Measurements from ENCODE around the gene NPAS3.

The NPAS3 gene

DNA sequence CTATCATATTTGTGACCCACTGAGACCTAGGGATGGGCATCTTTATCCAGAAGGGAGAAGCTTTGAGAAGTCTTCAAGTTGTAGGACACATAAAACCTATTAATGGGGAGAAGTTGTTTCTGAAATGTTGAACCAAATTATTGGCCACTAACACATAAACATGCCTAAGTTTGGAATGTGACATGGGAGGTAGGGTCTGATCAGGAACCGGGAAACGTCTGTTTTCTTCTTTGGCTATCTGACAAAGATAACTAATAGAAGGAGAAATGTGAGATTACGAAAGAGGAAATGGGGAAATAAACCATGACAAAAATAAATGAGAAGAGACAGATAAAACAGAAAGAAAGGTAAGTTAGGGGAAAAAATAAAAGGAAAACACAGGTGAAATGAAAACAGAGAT lies 586.9 kb downstream of the NPAS3 start:
- TF ChIP-seq, protein P1, sequence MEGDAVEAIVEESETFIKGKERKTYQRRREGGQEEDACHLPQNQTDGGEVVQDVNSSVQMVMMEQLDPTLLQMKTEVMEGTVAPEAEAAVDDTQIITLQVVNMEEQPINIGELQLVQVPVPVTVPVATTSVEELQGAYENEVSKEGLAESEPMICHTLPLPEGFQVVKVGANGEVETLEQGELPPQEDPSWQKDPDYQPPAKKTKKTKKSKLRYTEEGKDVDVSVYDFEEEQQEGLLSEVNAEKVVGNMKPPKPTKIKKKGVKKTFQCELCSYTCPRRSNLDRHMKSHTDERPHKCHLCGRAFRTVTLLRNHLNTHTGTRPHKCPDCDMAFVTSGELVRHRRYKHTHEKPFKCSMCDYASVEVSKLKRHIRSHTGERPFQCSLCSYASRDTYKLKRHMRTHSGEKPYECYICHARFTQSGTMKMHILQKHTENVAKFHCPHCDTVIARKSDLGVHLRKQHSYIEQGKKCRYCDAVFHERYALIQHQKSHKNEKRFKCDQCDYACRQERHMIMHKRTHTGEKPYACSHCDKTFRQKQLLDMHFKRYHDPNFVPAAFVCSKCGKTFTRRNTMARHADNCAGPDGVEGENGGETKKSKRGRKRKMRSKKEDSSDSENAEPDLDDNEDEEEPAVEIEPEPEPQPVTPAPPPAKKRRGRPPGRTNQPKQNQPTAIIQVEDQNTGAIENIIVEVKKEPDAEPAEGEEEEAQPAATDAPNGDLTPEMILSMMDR (IDR thresholded peaks at IDR 0.05; ENCODE audit: control insufficient read depth, insufficient read depth, low read depth, low read length, missing control alignments) = no peak
- DNase-seq (ENCODE audit: low read depth) = no peak
- H3K4me3 ChIP-seq (ENCODE audit: control insufficient read depth, low read depth, low read length) = no peak overlapping the region

DNA sequence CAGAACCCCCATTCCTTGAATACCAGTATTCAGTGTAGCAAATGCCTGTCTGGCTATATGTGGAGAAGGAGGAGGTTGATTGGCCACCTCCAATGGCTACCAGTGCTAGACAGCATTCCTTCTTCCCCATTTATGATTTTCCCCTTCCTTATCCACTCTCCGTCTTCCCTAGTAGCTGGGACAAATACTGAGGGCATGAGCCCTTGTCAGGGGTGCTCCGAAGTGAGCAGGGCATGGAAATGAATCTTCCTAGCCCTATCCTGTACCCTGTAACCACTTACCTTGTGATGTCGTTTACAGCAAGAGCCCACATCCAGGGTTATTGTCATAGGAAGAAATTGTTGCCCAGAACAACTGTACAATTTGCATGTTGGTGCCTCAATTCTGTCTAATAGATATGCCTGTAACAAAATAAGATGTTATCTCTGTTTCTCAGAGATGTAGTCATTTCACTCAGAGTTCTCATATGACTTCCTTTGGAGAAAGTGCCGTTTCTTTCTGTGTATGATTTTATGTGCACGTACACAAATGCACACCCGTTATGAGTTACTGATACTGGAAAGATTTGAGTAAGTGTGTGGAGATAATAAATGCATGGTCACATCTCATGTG lies 588.5 kb downstream of the NPAS3 start:
- TF ChIP-seq, protein P1 (IDR thresholded peaks at IDR 0.05; ENCODE audit: control insufficient read depth, insufficient read depth, low read depth, low read length, missing control alignments) = no peak
- no peak overlapping the region for H3K4me3 ChIP-seq (ENCODE audit: control insufficient read depth, low read depth, low read length)

DNA sequence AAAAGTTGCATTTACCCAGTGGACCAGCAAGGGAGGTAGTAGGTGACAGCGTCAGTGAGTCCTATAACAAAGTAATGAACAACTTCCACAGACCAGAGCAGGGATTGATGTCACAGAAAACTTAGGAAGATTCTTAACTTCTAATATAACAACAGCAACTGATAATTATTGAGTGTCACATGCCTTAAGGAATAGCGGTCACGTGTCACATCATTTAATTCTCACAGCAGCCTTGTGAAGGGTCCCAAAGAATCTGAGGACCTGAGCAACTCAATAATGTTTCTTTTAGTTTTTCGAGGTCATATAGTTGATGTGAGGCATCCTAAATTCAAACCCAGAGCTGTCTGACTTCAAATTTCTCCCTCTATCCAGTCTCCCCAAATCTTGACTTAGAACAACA lies 590.0 kb downstream of the NPAS3 start:
- TF ChIP-seq, protein P1 (IDR thresholded peaks at IDR 0.05; ENCODE audit: control insufficient read depth, insufficient read depth, low read depth, low read length, missing control alignments) = no peak
- no peak for DNase-seq (ENCODE audit: low read depth)
- no peak overlapping the region for H3K4me3 ChIP-seq (ENCODE audit: control insufficient read depth, low read depth, low read length)

More for the DNA sequence above, 588.5 kb downstream of the NPAS3 start:
- no peak for DNase-seq (ENCODE audit: low read depth)

DNA sequence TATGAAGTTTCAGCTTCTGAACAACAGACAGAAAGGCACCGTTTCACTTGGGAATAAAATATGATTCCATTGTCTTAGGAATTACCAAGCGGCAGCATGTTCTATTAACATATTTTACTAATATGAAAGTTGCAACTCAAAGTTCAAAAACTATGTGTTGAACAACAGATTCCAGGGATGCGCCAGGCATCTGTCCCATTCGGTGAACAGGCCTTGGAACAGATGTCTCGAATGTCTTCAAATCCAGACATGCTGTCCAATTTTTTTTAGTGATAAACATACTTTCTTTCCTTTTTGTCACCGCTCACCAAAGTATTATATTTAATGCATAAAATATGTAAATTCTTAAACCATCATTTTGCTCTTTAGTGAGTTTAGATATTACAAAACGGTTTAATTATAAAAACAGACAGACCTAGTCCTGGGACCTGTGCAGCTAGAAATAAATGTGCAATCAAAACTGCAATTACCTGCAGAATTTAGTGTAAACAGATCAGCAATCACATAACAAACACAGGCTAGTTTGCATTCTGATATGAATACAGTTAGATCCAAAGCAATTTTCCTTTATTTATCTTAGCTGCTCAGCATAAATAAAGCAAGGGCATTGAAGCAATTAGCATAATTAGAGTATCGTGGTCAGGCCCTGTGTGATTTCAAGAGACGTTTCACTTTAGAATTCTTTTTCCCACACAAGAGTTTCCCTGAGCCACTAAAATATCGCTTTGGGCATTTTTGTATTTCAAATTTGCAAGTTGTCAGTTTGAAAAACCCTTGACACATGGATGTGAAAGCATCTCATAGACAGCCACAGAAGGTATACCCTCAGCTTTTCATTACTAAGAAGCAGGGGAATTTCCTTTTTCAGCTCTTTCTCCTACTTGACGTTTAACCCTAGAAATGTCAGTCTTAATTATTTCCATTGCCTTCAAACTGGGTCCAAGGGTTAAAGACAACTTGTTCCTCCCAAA lies 591.4 kb downstream of the NPAS3 start:
- no peak overlapping the region for H3K4me3 ChIP-seq (ENCODE audit: control insufficient read depth, low read depth, low read length)
- DNase-seq (ENCODE audit: low read depth) = no peak
- TF ChIP-seq, protein P1 (IDR thresholded peaks at IDR 0.05; ENCODE audit: control insufficient read depth, insufficient read depth, low read depth, low read length, missing control alignments) = no peak

DNA sequence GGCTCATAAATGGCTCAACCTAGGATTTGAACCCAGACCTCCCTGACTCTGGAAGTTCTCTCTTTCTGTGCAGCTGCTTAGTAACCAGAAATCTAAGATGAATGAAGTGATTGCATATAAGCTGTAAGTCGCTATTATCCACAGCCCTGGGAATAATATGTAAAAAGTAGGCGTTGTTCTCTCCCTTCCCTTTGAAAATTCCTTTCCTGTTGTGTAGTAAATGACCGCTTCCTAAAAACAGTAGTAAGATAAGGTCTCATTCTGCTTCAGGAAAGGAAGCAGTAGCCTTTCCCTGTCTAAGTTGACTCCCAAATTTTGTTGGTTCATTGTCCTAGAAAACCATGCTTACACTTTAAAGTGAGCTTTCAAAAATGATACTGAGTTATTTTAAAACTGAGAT lies 593.9 kb downstream of the NPAS3 start:
- TF ChIP-seq, protein P1 (IDR thresholded peaks at IDR 0.05; ENCODE audit: control insufficient read depth, insufficient read depth, low read depth, low read length, missing control alignments) = no peak
- H3K4me3 ChIP-seq (ENCODE audit: control insufficient read depth, low read depth, low read length) = no peak overlapping the region
- DNase-seq (ENCODE audit: low read depth) = no peak

DNA sequence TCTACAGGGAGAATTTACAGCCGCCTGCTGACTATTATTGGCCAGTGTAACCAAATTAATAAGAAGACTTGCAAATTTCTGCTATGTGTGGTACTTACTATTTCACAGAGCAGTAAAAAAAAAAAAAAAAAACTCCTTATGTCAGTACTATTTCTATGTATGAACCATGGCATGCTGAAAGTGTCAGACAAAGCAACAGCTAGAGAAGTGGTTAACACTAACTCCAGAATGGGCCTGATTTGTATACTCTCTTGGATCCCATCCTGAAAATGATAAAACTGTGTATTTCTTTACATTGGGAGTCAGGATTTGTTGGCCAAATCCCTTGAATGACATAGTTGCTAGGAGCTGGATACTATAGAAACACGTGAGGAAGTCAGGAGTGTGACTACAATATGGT lies 595.4 kb downstream of the NPAS3 start:
- H3K4me3 ChIP-seq (ENCODE audit: control insufficient read depth, low read depth, low read length) = no peak overlapping the region
- TF ChIP-seq, protein P1 (IDR thresholded peaks at IDR 0.05; ENCODE audit: control insufficient read depth, insufficient read depth, low read depth, low read length, missing control alignments) = no peak
- DNase-seq (ENCODE audit: low read depth) = no peak

Data from AG09309 (cell line).